ENCODE data around the gene USP46. TPM values are rescaled to one million over a fixed set of nuclear protein-coding genes. Genes with fewer than 3 reads are reported as not detected.
A peak's percentile ranks its signal among the peaks of the same experiment; 100 is the strongest.

Gene USP46
- total RNA-seq, 1 donor: 12.7 TPM

DNA sequence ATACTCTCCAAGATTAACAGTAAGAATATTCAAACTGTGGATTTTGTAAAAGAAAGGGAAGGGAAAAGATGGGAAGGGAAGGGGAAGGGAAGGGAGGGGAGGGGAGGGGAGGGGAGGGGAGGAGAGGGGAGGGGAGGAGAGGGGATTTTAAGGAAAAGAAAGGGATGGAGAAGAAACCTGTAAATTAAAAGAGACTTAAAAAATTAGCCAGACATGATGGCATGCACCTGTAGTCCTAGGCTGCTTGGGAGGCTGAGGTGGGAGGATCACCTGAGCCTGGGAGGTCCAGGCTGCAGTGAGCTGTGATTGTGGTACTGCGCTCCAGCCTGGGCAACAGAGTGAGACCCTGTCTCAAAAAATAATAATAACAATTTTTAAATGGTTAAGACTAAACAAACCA is 83.7 kb downstream of the USP46 start:
- no peak for DNase-seq (ENCODE audit: low read depth)
- no peak overlapping the region for H3K4me3 ChIP-seq (ENCODE audit: low read depth, low read length)
- TF ChIP-seq, protein P1, sequence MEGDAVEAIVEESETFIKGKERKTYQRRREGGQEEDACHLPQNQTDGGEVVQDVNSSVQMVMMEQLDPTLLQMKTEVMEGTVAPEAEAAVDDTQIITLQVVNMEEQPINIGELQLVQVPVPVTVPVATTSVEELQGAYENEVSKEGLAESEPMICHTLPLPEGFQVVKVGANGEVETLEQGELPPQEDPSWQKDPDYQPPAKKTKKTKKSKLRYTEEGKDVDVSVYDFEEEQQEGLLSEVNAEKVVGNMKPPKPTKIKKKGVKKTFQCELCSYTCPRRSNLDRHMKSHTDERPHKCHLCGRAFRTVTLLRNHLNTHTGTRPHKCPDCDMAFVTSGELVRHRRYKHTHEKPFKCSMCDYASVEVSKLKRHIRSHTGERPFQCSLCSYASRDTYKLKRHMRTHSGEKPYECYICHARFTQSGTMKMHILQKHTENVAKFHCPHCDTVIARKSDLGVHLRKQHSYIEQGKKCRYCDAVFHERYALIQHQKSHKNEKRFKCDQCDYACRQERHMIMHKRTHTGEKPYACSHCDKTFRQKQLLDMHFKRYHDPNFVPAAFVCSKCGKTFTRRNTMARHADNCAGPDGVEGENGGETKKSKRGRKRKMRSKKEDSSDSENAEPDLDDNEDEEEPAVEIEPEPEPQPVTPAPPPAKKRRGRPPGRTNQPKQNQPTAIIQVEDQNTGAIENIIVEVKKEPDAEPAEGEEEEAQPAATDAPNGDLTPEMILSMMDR (IDR thresholded peaks at IDR 0.05; ENCODE audit: insufficient read depth, low read length): no peak

DNA sequence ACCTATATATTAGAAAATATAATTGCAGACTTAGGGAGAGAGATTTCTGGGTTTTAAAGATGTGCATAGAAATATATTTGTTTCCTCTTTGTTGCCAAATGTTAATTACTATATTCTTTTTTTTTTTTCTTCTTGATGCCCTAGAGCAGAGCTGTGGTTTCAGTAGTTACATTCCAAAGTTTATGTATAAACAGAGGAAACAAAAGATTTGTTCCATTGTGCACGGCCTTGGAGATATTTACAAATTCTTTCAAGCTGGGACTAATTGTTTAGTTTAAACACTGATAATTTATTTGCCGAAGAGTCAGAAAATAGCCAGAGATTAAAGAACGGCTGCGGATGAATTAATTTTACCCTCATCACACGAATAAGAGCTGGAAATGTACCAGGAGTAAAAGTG is 85.1 kb downstream of the USP46 start:
- no peak for DNase-seq (ENCODE audit: low read depth)
- TF ChIP-seq, protein P1 (IDR thresholded peaks at IDR 0.05; ENCODE audit: insufficient read depth, low read length): no peak
- H3K4me3 ChIP-seq (ENCODE audit: low read depth, low read length): no peak overlapping the region

DNA sequence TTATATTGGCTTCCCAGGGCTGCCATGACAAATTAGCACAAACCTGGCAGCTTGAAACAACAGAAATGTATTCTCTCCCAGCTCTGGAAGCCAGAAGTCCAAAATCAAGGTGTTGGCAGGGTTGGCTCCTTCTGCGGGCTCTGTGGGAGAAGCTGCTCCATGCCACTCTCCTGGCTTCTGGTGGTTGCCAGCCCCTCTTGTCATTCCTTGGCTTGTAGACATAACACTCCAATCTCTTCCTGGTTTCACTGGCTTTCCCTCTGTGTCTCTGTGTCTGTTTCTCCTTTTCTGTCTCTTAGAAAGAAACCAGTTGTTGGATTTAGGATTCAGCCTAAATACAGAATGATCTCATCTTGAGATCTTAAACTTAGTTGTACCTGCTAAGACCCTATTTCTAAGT is 85.5 kb downstream of the USP46 start:
- H3K4me3 ChIP-seq (ENCODE audit: low read depth, low read length): no peak overlapping the region
- no peak for DNase-seq (ENCODE audit: low read depth)
- TF ChIP-seq, protein P1 (IDR thresholded peaks at IDR 0.05; ENCODE audit: insufficient read depth, low read length): no peak

DNA sequence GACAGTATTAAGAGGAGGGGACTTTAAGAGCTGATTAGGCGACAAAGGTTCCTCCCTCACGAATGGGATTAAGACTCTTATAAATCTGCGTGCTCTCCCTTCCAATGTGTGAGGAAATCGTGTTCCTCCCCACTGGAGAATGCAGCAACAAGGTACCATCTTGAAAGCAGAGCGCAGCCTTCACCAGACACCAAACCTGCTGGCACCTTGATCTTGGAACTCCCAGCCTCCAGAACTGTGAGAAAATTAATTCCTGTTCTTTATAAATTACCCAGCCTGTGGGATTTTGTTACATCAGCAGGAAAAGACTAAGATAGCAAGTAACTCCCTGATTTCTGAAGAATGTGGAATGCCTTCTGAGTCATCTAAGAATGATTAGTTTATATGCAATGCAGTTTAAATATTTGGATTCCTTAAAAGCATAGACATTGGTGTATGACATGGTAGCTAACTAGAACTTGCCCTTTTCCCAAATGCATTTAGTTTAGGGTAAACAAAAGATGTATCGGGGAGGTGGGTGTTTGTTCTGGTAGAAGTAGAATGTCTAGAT is 86.1 kb downstream of the USP46 start:
- peak; percentile 78 for DNase-seq (ENCODE audit: low read depth)
- H3K4me3 ChIP-seq (ENCODE audit: low read depth, low read length): no peak overlapping the region
- TF ChIP-seq, protein P1 (IDR thresholded peaks at IDR 0.05; ENCODE audit: insufficient read depth, low read length): no peak

DNA sequence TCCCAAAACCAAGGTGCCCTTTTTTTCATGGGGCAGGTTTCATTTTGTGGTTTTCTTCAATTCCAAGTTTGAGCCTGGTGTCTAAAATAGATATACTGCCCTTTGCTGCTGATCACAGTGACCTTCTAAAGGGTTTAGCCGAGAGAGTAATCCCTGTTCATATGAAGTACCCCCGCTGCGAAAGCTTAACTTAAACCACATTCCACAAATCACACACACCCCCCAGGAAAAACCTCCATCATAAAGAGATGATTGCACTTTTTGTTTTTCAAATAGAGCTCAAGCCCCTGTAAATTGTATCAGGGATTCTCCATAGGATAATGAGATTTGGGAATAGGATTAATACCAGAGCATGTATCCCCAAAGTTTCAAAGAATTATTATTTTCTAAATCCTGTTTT is 90.8 kb downstream of the USP46 start:
- H3K4me3 ChIP-seq (ENCODE audit: low read depth, low read length): no peak overlapping the region
- no peak for DNase-seq (ENCODE audit: low read depth)
- TF ChIP-seq, protein P1 (IDR thresholded peaks at IDR 0.05; ENCODE audit: insufficient read depth, low read length): no peak

DNA sequence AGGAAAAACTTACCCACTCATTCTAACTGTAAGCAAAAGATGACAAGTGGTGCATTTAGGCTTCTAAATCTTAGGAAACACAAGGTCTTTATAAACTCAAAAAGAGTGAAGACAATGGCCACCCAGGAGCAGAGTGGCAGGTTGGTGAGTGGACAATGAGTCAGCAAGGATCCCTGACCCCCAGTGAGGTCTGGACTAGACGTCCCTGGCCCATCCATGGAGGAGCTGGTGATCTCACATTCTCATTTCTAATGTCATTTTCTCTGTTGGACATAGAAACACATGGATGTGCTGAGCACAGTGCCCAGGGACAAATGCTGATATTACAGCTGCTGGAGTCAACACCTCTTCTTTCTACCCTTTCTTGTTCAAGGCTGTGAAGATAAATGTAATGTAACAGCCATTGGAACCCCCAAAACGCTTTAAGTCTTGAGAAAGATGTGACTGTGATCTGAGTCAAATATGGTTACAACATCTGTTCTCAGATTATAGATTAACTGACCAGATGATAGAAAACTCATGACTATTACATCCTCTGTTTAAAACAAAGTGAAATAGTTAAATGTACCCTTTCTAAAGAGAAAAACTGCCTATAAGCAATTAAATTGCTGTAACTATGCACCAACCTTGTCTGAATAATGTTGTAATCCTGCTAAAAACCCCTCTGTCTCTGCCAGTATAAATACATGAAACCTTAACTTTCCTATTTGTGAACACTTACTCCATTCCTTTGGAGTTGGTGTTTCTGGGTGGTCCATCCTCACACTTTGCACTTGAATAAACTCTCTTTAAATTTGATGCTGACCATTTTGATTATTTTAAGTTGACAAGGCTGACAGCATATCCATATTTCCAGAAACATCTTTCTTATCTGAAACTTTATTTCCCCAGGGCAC is 92.7 kb downstream of the USP46 start:
- no peak overlapping the region for H3K4me3 ChIP-seq (ENCODE audit: low read depth, low read length)
- TF ChIP-seq, protein P1 (IDR thresholded peaks at IDR 0.05; ENCODE audit: insufficient read depth, low read length): no peak
- peak; percentile 19 for DNase-seq (ENCODE audit: low read depth)
